DND-41 (cell line): ENCODE results near the gene PDZRN3.

ENCODE experiments used
- EZH2 ChIP-seq: IDR thresholded peaks from 3 replicates; pipeline ENCODE4 v1.6.1; 2012; ENCODE audit warnings: borderline replicate concordance, low read depth, mild to moderate bottlenecking, moderate library complexity, low read length, inconsistent platforms; ENCODE audit not compliant: severe bottlenecking
- TF ChIP-seq, protein P1 (sequence below): IDR thresholded peaks from 2 replicates; pipeline ENCODE4 v1.5.1; 2012; ENCODE audit warnings: borderline replicate concordance, low read length, moderate library complexity, mild to moderate bottlenecking; ENCODE audit not compliant: poor library complexity, severe bottlenecking; ENCODE audit errors: extremely low read depth

DNA sequence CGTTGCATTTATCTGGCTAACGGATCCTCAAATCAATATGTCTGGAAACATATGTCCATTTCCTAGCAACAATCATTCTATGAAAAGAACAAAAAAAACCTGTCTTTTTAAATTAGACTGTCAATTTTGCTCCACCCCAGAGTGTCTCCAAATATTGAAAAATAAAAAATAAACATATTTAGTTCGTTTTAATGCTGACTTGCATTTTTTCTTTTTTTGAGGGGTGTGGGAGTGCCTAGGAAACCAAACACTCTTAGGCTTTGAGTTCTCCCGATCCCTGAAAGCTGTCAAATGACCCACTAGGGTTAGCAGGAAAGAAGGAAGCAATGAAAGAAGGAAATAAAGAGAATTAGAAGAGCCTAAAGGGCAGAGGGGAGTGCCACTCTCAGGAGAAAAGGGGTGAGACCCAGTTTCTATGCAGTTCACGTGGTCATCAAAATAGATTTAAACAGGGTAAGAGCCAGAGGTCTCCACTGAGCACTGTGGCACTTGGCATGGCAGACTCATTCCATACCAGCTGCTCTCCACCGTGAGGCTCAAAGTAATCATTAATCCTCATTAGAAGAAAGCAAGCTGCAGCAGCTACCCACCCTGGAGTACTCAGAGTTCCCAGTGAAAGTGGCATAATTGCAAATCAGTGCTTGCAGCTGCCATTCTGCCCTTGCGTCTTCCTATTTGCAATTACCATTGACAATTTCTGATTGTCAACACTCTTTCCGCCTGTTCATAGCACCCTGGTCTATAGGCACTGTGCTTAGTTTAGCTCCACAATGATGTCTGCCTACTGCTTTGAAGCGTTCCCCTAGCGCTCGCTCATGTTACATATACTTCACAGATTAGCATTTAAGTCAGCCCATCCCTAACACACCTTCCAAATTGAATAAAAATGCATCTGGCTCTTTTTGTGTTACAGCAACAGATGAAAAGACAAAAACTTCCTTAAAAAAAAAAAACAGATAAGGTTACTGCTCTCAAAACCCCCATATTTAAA lies 32.3 kb downstream of the PDZRN3 start:
- no peak for TF ChIP-seq EZH2
- TF ChIP-seq, protein P1, sequence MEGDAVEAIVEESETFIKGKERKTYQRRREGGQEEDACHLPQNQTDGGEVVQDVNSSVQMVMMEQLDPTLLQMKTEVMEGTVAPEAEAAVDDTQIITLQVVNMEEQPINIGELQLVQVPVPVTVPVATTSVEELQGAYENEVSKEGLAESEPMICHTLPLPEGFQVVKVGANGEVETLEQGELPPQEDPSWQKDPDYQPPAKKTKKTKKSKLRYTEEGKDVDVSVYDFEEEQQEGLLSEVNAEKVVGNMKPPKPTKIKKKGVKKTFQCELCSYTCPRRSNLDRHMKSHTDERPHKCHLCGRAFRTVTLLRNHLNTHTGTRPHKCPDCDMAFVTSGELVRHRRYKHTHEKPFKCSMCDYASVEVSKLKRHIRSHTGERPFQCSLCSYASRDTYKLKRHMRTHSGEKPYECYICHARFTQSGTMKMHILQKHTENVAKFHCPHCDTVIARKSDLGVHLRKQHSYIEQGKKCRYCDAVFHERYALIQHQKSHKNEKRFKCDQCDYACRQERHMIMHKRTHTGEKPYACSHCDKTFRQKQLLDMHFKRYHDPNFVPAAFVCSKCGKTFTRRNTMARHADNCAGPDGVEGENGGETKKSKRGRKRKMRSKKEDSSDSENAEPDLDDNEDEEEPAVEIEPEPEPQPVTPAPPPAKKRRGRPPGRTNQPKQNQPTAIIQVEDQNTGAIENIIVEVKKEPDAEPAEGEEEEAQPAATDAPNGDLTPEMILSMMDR, result no peak
